ENCODE results near the gene MVB12B. TPM values are rescaled to one million over a fixed set of nuclear protein-coding genes. Genes with fewer than 3 reads are reported as not detected.

Gene MVB12B
- total RNA-seq, 1 donor from 2014 or later, result 7.2 TPM

DNA sequence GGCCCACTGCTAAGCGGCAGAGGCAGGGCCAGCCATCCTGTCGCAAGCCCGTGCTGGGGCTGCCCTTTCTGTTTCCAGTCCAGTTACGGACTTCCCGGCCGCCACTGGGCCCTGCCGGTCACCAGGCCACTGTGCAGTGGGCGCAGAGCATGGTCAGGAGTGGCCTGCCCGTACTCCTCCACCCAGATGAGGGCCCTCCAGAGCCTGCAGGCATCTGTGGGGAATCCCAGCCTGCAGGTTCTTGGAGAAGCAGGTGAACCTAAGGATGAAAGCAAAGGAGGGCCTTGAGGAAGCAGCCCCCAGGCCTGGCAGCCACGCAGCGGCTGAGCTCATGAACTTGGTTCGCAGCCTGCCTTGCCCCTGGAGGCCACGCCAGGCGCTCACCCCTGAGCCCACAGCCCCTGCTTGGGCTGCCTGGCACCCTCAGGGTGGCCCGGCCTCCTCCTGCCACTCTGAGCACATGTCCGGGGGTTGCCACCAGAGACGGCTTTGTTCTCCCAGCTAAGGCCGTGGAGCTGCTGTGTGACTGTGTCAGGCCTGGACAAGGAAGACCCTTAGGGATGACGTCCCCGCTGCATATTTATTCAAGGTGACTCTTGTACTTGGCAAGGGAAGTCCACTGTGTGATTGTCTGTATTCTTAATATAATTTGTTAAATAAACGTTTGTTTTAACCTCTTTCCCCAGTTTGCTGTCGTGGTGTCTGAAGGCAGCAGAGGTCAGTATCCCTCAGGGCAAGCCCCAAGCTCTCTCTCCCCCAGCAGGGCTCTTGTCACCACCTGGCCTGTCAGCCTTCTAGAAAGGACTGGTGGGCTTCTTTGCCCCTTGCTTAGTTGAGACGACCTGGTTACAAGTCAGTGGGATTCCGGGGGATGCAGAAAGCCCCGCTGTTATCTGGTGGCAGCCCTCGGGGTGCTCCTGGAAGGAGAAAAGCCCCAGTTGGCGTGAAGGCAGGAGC lies 180.0 kb downstream of the MVB12B start:
- no peak for DNase-seq

- no peak for DNase-seq
These were observed 180.9 kb downstream of the MVB12B start for GRCh38 chr9:126507318-126508109.

DNA sequence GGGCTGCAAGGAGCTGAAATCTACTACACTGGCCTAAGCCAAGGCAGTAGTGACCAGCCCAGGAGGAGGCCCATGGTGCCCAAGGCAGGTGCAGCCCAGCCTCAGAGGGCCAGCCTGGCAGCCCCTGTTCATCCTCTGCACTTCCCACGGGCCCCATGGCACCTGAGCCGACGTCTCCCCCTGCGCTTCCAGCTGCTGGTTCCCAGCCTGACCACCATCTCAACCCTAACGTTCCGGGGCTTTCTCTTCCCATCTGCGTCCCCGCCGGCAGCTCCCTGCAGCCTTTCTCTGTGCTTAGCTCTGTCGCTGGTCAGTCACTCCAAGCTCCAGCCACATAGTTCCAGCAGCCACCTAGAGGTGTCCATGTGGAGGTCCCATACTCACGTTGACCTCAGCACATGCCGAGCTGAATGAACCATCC lies 181.6 kb downstream of the MVB12B start:
- no peak for DNase-seq

DNA sequence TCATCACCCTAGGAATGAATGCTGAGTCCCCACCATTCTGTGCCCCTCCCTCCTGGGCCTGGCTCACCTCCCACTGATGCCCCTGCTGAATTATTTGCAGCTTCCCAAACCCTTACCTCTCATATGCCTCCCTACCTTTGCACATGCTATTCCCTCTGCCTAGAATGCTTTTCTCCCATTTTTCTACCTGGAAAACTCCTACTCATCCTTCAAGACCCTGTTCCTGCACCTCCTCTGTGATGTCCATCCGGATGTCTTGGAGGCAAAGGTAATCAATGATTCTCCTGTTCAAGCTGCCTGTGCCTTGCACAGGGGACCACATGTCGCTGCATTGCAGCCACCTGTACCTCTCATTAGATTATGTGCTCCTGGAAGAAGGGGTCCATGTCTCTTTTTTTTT lies 182.3 kb downstream of the MVB12B start:
- DNase-seq, result no peak

GRCh38 chr9:126509718-126510117 lies 183.1 kb downstream of the MVB12B start:
- DNase-seq, result no peak

DNA sequence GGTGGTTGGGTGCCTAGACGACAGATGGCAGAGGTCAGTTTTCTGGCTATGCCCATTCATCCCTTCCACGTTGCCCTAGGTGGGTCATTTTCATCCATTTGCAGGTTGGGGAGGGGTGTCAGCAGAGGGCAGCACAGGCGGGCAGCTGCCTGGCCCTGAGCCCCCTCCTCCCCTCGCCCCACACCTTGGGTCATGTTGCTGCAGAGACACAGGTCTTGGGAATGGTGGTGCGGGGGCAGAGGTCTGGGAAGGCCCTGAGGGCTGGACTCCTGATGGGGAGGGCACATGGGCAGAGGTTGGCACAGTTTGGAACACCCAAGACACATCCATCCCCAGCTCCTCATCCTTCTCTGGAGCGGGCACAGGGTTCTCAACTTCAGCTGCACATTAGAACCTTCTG lies 183.9 kb downstream of the MVB12B start:
- DNase-seq, result no peak

GRCh38 chr9:126511411-126511810 lies 184.8 kb downstream of the MVB12B start:
- DNase-seq, result no peak

DNA sequence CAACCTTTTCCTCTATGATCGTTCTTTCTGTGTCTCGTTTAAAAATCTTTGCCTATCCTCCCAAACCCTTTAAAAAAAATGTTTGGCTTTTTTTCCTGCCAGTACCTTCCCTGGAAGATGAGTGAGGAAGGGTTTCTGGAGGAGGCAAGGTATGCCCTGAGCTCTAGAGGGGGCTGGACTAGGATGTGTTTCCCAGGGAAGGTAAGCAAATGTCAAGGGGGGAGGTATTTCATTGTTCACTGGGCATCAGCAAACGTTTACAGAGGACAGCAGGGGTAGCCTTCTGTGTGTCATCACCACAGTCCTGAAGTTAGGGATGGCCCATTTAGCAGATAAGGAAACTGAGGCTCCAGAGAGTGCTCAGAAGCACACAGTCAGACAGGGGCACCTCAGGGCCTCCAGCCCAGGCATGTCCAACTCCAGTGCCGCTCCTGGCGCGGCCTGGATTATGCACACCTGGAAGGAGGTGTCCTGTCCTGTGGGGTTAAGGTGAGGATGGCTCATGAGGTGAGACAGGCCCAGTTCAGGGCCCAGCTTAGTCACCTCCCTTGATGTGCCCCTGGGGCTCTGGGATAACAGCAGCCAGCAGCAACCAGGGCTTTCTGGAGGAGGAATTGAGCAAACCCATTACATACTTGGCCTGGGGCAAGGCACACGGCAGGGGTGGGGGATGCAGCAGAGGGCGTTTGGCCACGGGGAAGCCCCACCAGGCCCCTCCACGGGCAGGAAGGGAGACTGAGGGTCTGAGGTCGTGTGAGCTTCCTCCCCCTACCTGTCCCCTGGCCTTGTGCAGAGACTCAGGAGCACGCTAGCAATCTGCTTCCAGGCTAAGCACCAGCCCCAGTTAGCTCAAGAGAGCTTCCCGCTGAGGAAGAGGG lies 186.8 kb downstream of the MVB12B start:
- DNase-seq, result no peak

DNA sequence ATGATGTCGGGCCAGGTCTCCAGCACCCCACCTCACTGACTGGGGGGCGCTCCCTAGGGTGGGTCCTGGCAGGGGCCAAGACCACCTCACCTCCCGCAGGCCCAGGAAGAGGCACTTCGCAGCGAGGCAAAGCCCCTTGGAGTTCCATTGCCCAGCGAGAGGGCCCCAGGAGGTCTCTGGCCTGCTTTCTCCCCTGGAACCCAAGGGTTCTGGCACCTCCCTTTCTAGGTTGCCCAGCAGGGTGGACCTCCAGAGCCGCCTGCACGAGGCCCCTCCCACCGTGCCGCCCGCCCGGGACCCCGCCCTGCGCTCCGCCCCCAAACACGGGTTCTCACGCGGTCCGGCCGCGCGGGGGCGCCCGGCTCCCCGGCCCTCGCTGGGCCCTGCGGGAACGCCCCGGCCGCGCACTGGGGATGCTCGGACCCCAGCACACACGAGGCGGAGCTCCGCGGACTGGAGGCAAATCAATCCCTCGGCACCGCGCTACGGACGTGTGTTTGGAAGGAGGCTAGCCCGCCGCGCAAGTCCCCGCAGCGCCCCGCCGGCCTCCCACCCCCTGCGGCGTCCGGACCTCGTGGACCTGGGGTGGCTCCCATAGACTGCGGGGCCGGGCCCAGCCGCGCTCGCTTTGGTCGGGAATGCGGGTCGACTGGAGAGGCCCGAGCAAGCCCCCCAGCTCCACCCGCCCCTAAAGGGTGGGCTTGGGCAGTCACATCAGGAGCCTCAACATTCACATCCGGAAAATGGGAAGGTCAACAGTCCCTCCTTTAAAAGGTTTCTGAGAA lies 187.6 kb downstream of the MVB12B start:
- no peak for DNase-seq

DNA sequence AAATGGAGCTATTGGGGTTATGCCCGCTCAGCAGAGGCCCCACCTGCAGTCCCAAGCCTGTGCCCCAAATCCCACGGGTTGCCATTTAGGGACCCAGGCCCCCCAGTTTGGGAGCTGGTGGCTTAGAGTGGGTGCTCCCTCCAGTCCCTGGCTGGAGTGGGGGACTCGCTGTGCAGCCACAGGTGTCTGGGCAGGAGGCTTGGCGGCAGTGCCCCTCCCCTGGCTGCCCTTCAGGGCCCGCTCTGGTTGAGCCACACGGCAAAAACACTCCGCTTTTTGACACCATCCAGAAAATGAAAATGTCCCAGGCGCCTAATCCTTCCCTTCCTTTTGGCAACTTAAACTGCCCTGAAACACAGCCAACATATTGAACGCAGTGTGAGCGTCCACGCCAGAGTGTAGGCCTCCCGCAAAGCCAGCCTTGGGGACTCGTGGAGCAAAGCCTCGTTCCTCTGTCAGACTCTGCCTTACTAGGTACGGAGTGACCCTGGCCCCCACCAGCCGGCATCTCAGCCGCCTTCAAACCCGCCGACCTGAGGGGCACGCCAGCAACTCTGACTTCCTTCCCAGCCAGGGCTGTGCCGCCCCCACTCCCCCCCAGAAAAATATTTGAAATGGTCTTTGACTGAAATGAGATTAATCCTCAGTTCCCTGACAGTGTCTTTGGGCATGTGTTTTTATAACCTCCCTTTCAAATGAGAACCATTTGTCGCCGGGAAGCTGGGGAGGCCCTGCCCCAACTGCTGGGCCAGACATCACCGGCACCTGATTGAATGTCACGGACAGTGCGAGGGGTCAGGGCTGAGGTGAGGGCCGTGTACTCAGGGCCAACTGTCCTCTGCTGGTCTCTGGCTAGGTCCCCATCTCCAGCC lies 188.6 kb downstream of the MVB12B start:
- DNase-seq, result peak; percentile 34

- DNase-seq, result no peak
These were observed 189.4 kb downstream of the MVB12B start for GRCh38 chr9:126515873-126516505.

- DNase-seq, result no peak
These were observed 189.9 kb downstream of the MVB12B start for GRCh38 chr9:126516561-126516935.

DNA sequence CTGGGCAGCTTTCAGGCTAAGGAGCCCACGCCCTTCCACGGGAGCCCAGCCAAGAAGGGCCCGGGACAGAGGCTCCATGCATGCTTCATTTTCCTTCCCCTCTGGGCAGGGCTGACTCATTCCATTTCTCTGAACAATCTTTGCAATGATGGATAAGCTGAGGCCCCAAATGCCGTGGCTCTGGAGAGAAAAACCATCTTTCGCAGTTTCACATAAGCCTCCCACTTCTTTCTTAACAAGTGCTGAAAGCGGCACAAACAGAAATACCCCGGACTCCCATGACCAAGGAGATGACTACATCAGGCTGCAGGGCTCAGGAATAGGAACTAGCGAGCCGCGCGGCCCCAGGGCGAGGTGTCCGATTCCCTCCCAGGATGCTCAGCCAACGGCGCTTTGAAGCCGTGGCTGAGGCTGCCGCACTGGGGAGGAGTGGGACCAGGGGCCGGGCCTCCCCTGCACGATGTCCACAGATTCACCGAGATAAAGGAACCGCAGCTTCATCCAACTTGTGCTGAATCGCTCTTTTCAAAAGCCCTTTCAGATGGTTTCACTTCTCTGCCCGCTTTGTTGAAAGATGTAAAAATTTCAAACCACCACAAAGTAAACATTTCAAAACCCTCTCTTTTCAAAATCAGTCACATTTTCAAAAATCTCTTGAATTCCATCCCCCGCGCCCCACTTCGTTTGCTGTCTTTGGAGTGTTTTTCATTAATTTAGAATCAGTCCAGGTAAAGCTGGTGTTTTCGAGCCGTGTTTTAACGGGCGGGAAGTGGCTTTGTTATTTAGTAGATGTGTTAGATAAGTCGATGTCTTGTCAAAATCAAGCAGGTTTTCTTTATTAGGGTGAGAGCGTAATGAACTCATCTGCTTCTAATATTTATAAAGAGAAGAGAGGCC lies 190.6 kb downstream of the MVB12B start:
- DNase-seq, result peak; percentile 83

- DNase-seq, result peak; percentile 83
These were observed 191.3 kb downstream of the MVB12B start for GRCh38 chr9:126517833-126518356.

DNA sequence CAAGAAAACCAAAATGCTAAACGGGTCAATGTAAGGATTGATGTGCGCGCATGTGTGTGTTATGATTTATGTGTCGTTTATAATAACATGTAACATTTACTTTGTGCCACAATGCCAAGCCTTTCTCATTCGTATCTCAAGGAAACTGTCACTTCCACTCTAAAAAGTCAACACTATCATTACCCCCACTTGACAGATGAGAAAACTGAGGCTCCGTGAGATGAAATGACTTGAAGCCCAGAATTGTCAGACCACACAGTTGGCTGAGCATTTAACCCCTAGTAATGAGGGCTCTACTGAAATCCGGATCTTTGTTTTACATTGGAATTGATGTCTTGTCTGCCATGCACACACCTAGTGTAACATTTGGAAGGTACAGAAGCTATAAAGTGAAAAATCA lies 192.1 kb downstream of the MVB12B start:
- peak; percentile 10 for DNase-seq

DNA sequence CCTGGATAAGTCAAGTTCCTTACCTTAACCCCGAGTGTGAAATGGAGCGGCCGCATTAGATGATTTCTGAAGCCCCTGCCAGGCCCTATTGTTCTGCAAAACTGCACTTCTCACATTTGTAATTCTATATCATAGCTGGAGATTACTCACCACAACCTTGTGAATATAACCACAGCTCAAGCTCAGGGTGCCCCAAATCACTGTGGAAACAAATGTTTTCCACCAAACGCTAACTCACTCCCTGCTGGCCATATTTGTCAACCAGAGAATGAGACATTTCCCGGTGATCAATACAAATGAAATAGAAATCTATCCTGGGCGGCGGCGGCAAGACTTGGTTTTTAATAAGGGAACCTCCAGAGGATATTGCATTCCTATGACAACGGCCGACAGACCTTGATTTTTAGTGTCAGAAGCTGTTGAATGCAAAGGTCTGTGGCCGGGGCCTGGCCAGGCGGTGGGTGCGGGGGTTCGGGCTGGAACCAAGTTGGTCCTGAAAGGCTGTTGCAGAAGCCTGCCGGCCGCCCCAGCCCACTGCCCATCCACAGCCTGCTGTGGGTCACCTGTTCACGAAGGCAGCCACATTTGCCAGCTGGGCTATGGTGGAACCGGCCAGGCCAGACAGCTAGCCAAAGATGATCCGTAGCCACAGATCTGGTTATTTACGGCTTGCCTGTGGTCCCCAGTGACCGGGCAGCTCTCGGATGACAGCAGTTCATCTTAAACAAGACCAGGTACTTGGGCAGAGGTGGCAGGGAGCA lies 193.2 kb downstream of the MVB12B start:
- no peak for DNase-seq

DNA sequence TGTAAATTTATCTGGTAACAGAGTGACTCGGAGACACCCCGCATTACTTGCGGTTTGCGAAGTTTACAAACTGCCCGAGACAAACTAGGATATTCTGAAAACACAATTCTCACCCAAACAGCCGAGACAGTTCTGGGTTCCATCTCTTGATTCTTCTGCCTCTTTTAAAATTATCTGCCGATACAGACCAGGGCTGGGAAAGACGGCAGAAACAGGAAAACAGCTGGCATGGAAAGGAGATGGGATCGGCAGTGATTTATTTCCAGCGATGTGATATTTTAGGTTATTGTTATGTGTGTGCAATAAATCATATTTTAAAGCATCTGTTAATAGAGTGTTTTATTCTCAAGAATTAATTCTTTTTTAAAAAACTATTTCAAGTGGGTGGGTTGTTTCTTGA lies 193.8 kb downstream of the MVB12B start:
- no peak for DNase-seq

DNA sequence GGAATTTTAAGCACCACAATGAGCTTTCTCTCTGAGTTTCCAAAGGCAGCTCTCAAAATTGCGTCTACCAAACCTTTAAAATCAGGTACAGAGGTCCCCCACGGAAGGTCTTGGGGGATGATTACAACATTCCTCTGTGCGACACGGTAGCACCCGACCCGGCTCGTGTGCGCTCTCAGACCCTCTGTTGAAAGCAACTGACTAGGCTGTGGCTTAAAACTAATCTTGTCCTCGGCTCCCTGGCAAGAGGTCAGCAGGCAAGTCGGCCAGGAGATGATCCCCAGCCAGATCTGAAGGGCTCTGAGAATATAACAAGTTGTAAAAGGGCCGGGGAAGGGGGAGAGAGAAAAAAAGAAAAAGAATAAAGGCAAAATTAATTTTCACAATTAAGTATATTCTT lies 194.5 kb downstream of the MVB12B start:
- DNase-seq, result no peak
